ENCODE data around the gene BMS1. TPM values are rescaled to one million over a fixed set of nuclear protein-coding genes. Genes with fewer than 3 reads are reported as not detected.

The BMS1 gene
- total RNA-seq, 1 experiment from 2014 or later = 44.2 TPM

- no peak for DNase-seq
- no peaks in the 10 kb centered on the region for H3K9me3 ChIP-seq (ENCODE audit: control insufficient read depth, low read depth, low read length)
- no peak overlapping the region for H4K8ac ChIP-seq (replicated peaks; ENCODE audit: insufficient read length, low read depth, low read length)
- TF ChIP-seq CTCF (conservative IDR thresholded peaks at IDR 0.05) = no peak
- Mint-ChIP-seq H3K27me3 (ENCODE audit: low read depth) (peaks cover 3% of the 10 kb centered on the region), H3K27ac (peak overlapping the region in 1 of 3 experiments; percentile 35; a peak in 2 of 7 replicates), H3K4me1 (peaks cover 11 to 13% of the 10 kb centered on the region in 2 experiments), H3K36me3 (ENCODE audit: insufficient read depth in 1 of 3, low read depth in 3 of 3) (peaks cover 0 to 10% (median 0%) of the 10 kb centered on the region in 3 experiments; a peak in 6 of 7 replicates), H3K4me3 (no peak overlapping the region), H3K9me3 (peaks cover 17 to 19% of the 10 kb centered on the region in 2 experiments)
- H4K5ac ChIP-seq (ENCODE audit: insufficient read length, low read depth, low read length) = no peak overlapping the region
- no peak overlapping the region for H2BK5ac ChIP-seq (ENCODE audit: insufficient read length, low read length)
- no peak overlapping the region for H2AK5ac ChIP-seq (ENCODE audit: insufficient read length, low read length)
- H2AFZ ChIP-seq (ENCODE audit: low read length) = no peak overlapping the region
- H3K56ac ChIP-seq (ENCODE audit: insufficient read length, low read depth, low read length) = no peak overlapping the region
- no peak overlapping the region for H4K91ac ChIP-seq (ENCODE audit: insufficient read length, low read depth, low read length)
- no peak overlapping the region for H2BK12ac ChIP-seq (ENCODE audit: insufficient read length, low read depth, low read length)
- no peak overlapping the region for H3K27ac ChIP-seq (ENCODE audit: insufficient read length, low read depth, low read length)
- no peaks in the 10 kb centered on the region for H3K27me3 ChIP-seq (ENCODE audit: insufficient read depth, low read length)
- no peak overlapping the region for H3K4me2 ChIP-seq (ENCODE audit: insufficient read depth, insufficient read length, low read length)
- H3K4me1 ChIP-seq (ENCODE audit: insufficient read depth, low read length) = no peaks in the 10 kb centered on the region; the same call in 1 of the 2 replicates
- H2BK20ac ChIP-seq (ENCODE audit: low read depth, low read length, poor library complexity, severe bottlenecking) = no peak overlapping the region
- H2BK120ac ChIP-seq (ENCODE audit: low read depth, low read length, poor library complexity, severe bottlenecking) = no peak overlapping the region
- no peak overlapping the region for H3K23ac ChIP-seq (ENCODE audit: insufficient read length, low read depth, low read length)
- no peak overlapping the region for H3K18ac ChIP-seq (ENCODE audit: insufficient read length, low read depth, low read length)
- H3K14ac ChIP-seq (ENCODE audit: insufficient read depth, low read length) = 0 out of 2 replicates have a peak overlapping the region, but pooled peaks have one; percentile 52
- H2BK15ac ChIP-seq (ENCODE audit: low read depth, low read length) = no peak overlapping the region
- no peaks in the 10 kb centered on the region for H3K79me1 ChIP-seq (ENCODE audit: insufficient read depth, low read depth, low read length, poor library complexity, severe bottlenecking)
- no peaks in the 10 kb centered on the region for H3K23me2 ChIP-seq (ENCODE audit: insufficient read length, low read depth, low read length, poor library complexity, severe bottlenecking)
- H3T11ph ChIP-seq (ENCODE audit: low read length) = no peak overlapping the region
- no peak overlapping the region for H3K9ac ChIP-seq (ENCODE audit: extremely low read depth, insufficient read length, low read length)
- H3K4ac ChIP-seq (ENCODE audit: low read depth, low read length) = no peak overlapping the region
- H3K79me2 ChIP-seq (ENCODE audit: insufficient read depth, low read length) = no peaks in the 10 kb centered on the region
- H4K20me1 ChIP-seq (ENCODE audit: control insufficient read depth, insufficient read depth, insufficient read length) = no peaks in the 10 kb centered on the region
- WGBS (ENCODE audit: extremely low coverage, insufficient read length, low lambda C conversion rate) = no CpG with 5 or more reads among the region's 30 CpGs
Observed at GRCh38 chr10:42879380-42880254, 97.0 kb downstream of the BMS1 start.
